A673 (cell line): Measurements from ENCODE around the gene COPS7A. TPM values are rescaled to one million over a fixed set of nuclear protein-coding genes. Genes with fewer than 3 reads are reported as not detected.

Source experiments
- BruUV-seq: library from RNA; stranded (reverse); fragments of 400-500 nt; replicated peaks from 2 replicates; lab custom pipeline; 2021; lab: Mats Ljungman, UMichigan
- CTCF ChIA-PET: fragments of 300-600 bp; sonication (Branson Sonifier 250); formaldehyde crosslinking; loops from one replicate; lab custom pipeline; 2022; ENCODE audit warnings: antibody characterized with exemption; lab: Charles Lee
- POLR2A ChIA-PET: fragments of 300-600 bp; sonication (Branson Sonifier 250); formaldehyde crosslinking; loops from one replicate; lab custom pipeline; 2022; ENCODE audit warnings: antibody characterized with exemption; ENCODE audit not compliant: low non-redundant PET; lab: Charles Lee
- DNase-seq: peaks from one replicate; pipeline ENCODE4 v3.0.0-alpha.2; 2015; ENCODE audit warnings: low spot score
- H3K27ac ChIP-seq: fragments of 200-600 bp; sonication (generic); 2 replicates; pipeline ENCODE4 v1.5.1; 2016; ENCODE audit warnings: mixed run types, low read depth, mild to moderate bottlenecking, mixed read lengths, antibody characterized with exemption, low read length; ENCODE audit not compliant: poor library complexity, severe bottlenecking
- H3K27me3 ChIP-seq: fragments of 200-600 bp; sonication (generic); replicated peaks from 2 replicates; pipeline ENCODE4 v1.6.1; 2017; ENCODE audit warnings: mixed run types, low read depth, mild to moderate bottlenecking, mixed read lengths, antibody characterized with exemption, low read length; ENCODE audit not compliant: insufficient read depth, poor library complexity
- H3K36me3 ChIP-seq: fragments of 200-600 bp; sonication (generic); 2 replicates; pipeline ENCODE4 v1.6.1; 2016; ENCODE audit warnings: mixed run types, mild to moderate bottlenecking, mixed read lengths, antibody characterized with exemption, low read length; ENCODE audit not compliant: insufficient read depth, poor library complexity, severe bottlenecking
- H3K4me1 ChIP-seq: fragments of 200-600 bp; sonication (generic); 2 replicates; pipeline ENCODE4 v1.6.1; 2017; ENCODE audit warnings: mixed run types, mild to moderate bottlenecking, mixed read lengths, antibody characterized with exemption, low read length; ENCODE audit not compliant: insufficient read depth, poor library complexity, severe bottlenecking
- H3K4me3 ChIP-seq: fragments of 200-600 bp; sonication (generic); 2 replicates; pipeline ENCODE4 v1.5.1; 2016; ENCODE audit warnings: low read depth, mixed run types, mild to moderate bottlenecking, mixed read lengths, low read length; ENCODE audit not compliant: poor library complexity, severe bottlenecking
- H3K9me3 ChIP-seq: fragments of 200-600 bp; sonication (generic); 2 replicates; pipeline ENCODE4 v1.6.1; 2016; ENCODE audit warnings: mixed run types, low read depth, mild to moderate bottlenecking, mixed read lengths, antibody characterized with exemption, low read length; ENCODE audit not compliant: poor library complexity, severe bottlenecking
- EZH2 ChIP-seq: fragments of 200-600 bp; sonication (generic); IDR thresholded peaks from 2 replicates; pipeline ENCODE4 v1.6.1; 2017; ENCODE audit warnings: borderline replicate concordance, low read depth, mild to moderate bottlenecking, mixed read lengths, antibody characterized with exemption, low read length; ENCODE audit not compliant: poor library complexity, severe bottlenecking
- intact Hi-C: fragments of 100-400 bp; cut with micrococcal nuclease; formaldehyde crosslinking; loops from one replicate; pipeline ENCODE4 v1.10.0; 2022; ENCODE audit not compliant: unreplicated experiment
- total RNA-seq: library from RNA; stranded (reverse); gene quantifications from 2 replicates; pipeline ENCODE4 v1.2.3, GENCODE V29; 2021
- TF ChIP-seq, protein P1 (sequence below): fragments of 300-800, 200-600 bp; sonication (generic); conservative IDR thresholded peaks from 2 replicates; pipeline ENCODE4 v1.5.1; 2017; ENCODE audit warnings: low read depth, mild to moderate bottlenecking, antibody characterized with exemption, low read length, moderate library complexity, mixed read lengths

COPS7A gene
- total RNA-seq, 1 experiment from 2014 or later: 67.2 TPM

DNA sequence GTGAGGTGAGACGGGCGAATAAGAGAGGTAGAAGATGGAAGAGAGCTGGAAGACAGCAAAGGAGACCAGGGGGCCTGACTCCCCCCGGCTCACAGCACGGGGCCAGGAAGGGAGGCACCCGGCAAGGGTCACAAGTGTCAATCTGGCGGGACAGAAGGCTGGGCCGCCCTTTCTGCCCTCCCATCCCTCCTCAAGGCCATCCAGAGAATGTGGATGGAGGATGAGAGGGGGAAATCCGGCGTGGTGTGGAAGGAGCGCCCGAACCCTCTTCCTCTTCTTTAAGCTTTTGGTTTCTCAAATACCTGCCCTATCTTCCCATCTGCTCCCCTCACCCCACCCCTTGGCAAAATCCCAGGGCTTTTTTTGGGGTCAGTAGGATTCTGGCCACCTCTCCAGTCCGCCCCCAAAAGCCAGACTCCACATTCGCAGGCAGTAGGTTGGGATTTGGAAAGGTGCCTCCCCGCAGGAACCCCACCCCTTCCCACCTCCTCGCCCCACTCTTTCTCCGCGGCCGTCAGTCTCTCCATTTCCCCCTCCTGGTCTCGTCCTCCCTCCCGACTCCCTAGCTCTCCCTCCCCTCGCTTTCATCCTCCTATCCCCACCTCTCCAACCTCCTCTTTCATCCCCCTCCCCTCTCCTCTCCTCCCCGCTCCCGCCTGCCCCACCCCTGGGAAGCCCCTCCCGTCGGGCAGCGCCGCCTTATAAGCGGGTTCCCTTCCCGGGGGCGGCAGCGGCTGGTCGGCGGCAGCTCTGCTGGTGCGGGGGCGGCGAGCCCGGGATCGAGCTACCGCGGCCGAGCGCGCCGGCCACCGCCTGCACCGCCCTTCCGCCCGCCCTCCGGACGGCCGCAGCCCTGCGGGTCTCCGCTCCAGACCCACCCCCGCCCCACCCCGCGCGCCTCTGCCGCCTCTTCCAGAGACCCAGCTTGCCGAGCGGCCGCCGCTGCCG is 42.1 kb downstream of the COPS7A start, which contains the start of gene PTMS:
Gene PTMS (plus strand): TSS at position 730 of the 948 bp plus-strand sequence. CDS start 343 bp downstream, outside the sequence.
- CTCF ChIA-PET: interaction anchor here (0.6 to 2.0 kb wide), 8 partner anchors 12 to 343 kb away, joined by 3 to 21 read pairs (median 4); partner anchors contain the start of genes C1RL, CDCA3, GPR162 and MLF2
- peak; percentile 96 for DNase-seq

DNA sequence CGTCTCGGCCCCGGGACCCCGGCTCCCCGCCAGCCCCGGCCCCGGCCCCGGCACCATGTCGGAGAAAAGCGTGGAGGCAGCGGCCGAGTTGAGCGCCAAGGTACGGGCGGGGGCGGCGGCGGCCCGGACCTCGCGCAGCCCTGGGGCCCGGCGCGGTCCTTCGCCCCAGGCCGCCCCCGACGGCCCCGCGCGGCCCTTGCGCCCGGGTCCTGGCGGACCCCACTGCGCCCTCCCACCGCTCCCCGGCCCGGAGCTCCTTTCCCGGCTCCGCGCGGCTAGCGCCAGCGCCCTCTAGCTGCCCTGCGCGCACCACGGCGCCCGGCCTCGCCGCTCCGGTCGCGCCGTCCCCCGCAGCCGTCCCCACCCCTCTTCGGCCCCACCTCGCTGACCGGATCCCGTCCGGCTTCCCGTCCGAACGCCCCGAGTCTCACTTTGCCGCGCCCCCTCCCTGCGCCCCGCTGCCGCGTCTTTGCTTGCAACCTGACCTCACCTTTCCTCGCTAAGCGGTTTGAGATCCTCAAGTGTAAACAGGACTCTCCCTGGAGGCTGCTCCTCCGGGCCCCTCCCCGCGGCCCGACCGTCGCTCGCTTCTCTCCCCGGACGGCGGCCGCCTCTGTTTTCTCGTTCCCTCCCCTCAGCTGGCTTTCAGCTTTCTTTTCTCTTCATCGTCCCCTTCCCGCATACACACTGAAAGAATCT is 43.0 kb downstream of the COPS7A start:
- POLR2A ChIA-PET: no interaction called here
- Histone ChIP-seq H3K36me3 (peaks cover 24% of the 10 kb centered on the region), H3K27ac (peak overlapping the region; percentile 88), H3K4me1 (peaks cover 40% of the 10 kb centered on the region), H3K27me3 (no peaks in the 10 kb centered on the region), H3K4me3 (peak overlapping the region; percentile 97), H3K9me3 (no peaks in the 10 kb centered on the region)
- TF ChIP-seq, protein P1, sequence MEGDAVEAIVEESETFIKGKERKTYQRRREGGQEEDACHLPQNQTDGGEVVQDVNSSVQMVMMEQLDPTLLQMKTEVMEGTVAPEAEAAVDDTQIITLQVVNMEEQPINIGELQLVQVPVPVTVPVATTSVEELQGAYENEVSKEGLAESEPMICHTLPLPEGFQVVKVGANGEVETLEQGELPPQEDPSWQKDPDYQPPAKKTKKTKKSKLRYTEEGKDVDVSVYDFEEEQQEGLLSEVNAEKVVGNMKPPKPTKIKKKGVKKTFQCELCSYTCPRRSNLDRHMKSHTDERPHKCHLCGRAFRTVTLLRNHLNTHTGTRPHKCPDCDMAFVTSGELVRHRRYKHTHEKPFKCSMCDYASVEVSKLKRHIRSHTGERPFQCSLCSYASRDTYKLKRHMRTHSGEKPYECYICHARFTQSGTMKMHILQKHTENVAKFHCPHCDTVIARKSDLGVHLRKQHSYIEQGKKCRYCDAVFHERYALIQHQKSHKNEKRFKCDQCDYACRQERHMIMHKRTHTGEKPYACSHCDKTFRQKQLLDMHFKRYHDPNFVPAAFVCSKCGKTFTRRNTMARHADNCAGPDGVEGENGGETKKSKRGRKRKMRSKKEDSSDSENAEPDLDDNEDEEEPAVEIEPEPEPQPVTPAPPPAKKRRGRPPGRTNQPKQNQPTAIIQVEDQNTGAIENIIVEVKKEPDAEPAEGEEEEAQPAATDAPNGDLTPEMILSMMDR: peak; percentile 53; the same call in 1 of the 2 replicates
- TF ChIP-seq EZH2: no peak
- DNase-seq: peak; percentile 71
- CTCF ChIA-PET: interaction anchor here (0.5 to 2.0 kb wide), 8 partner anchors 11 to 342 kb away, joined by 3 to 21 read pairs (median 4); partner anchors contain the start of genes C1RL, CDCA3, MLF2 and USP5
- BruUV-seq: no TSS peak
- intact Hi-C loops: loop anchor here (2.0 to 10.0 kb wide), 3 partner anchors 14 to 198 kb away; partner anchors contain the start of genes MLF2 and P3H3

More for the DNA sequence above, 42.1 kb downstream of the COPS7A start, which contains the start of gene PTMS:
- intact Hi-C loops: loop anchor here (2.0 to 10.0 kb wide), 3 partner anchors 13 to 199 kb away; partner anchors contain the start of genes MLF2 and P3H3
- peaks cover 17% of the 10 kb centered on the region for H3K36me3 ChIP-seq
- POLR2A ChIA-PET: interaction anchor here (0.5 to 1.2 kb wide), 5 partner anchors 12 to 42 kb away, joined by 3 to 6 read pairs (median 3); partner anchors contain the start of genes COPS7A and MLF2
- H3K4me1 ChIP-seq: peaks cover 40% of the 10 kb centered on the region
- TF ChIP-seq EZH2: no peak
- TF ChIP-seq, protein P1: no peak
- TSS peak; percentile 38 for BruUV-seq
- H3K27ac ChIP-seq: peak within 1 kb of the TSS; percentile 88
- H3K4me3 ChIP-seq: peak within 1 kb of the TSS; percentile 97
- H3K9me3 ChIP-seq: no peaks in the 10 kb centered on the region
- no peaks in the 10 kb centered on the region for H3K27me3 ChIP-seq
